Colonic mucosa (tissue), 4 donors: ENCODE data around the gene SIPA1. TPM values are rescaled to one million over a fixed set of nuclear protein-coding genes. Genes with fewer than 3 reads are reported as not detected.
A peak's percentile ranks its signal among the peaks of the same experiment; 100 is the strongest.
"Not testable (repeated sequence)": the region's sequence is repeated elsewhere in the genome, so short reads cannot be mapped to it uniquely, and the experiment has no call there.

Source experiments
- DNase-seq: peaks from one replicate; pipeline ENCODE4 v3.0.0-alpha.2; 2020
- H3K27ac ChIP-seq: fragments of 200-600 bp; one replicate; pipeline ENCODE4 v1.8.0; 2021
- H3K27me3 ChIP-seq: fragments of 200-600 bp; one replicate; pipeline ENCODE4 v1.8.0; 2021
- H3K36me3 ChIP-seq: fragments of 200-600 bp; one replicate; pipeline ENCODE4 v1.8.0; 2021
- H3K4me1 ChIP-seq: fragments of 200-600 bp; one replicate; pipeline ENCODE4 v1.8.0; 2021; ENCODE audit warnings: mild to moderate bottlenecking
- H3K4me3 ChIP-seq: fragments of 200-600 bp; one replicate; pipeline ENCODE4 v1.8.0; 2021
- H3K9ac ChIP-seq, 2 donors: one replicate each; pipeline ENCODE4 v1.7.0; 2013; ENCODE audit warnings: control low read depth in 2 of 2, low read depth in 2 of 2, low read length in 2 of 2
- H3K9me3 ChIP-seq: fragments of 200-600 bp; one replicate; pipeline ENCODE4 v1.8.0; 2021
- CTCF ChIP-seq: fragments of 200-600 bp; IDR thresholded peaks from one replicate; pipeline ENCODE4 v1.8.0; 2022; ENCODE audit warnings: antibody characterized with exemption, mild to moderate bottlenecking
- intact Hi-C: fragments of 100-400 bp; cut with DNase I; formaldehyde crosslinking; loops from one replicate; pipeline ENCODE4 v1.14.1; 2022
- total RNA-seq, 2 donors: library from RNA; stranded (reverse); fragmentation: NEBNext Ultra II Directional in 1 of 2; extraction: Animal tissue kit (Norgen Biotek cat#: 25700) in 1 of 2; gene quantifications; one replicate each; pipeline ENCODE4 v1.2.1, GENCODE V29; 2021
- donor health status: healthy.
- donor health status: DM: no; HTN: no; CAD: no.
- donor health status: DM: no; HTN: no; CAD: no.

The SIPA1 gene
- total RNA-seq, 2 donors from 2014 or later, result 21.0 to 33.0 TPM

- H3K36me3 ChIP-seq, result peaks cover 16% of the 10 kb centered on the region
- TF ChIP-seq CTCF, result no peak
- H3K27me3 ChIP-seq, result no peaks in the 10 kb centered on the region
- no peak overlapping the region for H3K27ac ChIP-seq
- intact Hi-C loops, result no loop called here
- no peak overlapping the region for H3K9ac ChIP-seq
- H3K4me3 ChIP-seq, result no peak overlapping the region
- H3K4me1 ChIP-seq, result peaks cover 22% of the 10 kb centered on the region
- no peaks in the 10 kb centered on the region for H3K9me3 ChIP-seq
- no peak for DNase-seq
Observed at GRCh38 chr11:65657426-65657825, 19.5 kb downstream of the SIPA1 start.

- intact Hi-C loops, result no loop called here
- TF ChIP-seq CTCF, result no peak
- no peaks in the 10 kb centered on the region for H3K9me3 ChIP-seq
- no peak for DNase-seq
- no peak overlapping the region for H3K27ac ChIP-seq
- H3K4me1 ChIP-seq, result peaks cover 19% of the 10 kb centered on the region
- H3K36me3 ChIP-seq, result peaks cover 16% of the 10 kb centered on the region
- no peak overlapping the region for H3K9ac ChIP-seq
- H3K4me3 ChIP-seq, result no peak overlapping the region
- no peaks in the 10 kb centered on the region for H3K27me3 ChIP-seq
Observed at GRCh38 chr11:65658174-65659021, 20.5 kb downstream of the SIPA1 start.

GRCh38 chr11:65660038-65660437, 22.1 kb downstream of the SIPA1 start:
- intact Hi-C loops, result no loop called here

GRCh38 chr11:65660908-65661307, 23.0 kb downstream of the SIPA1 start:
- H3K27me3 ChIP-seq, H3K9me3 ChIP-seq, H3K4me3 ChIP-seq, intact Hi-C loops, H3K9ac ChIP-seq, H3K4me1 ChIP-seq, H3K27ac ChIP-seq, DNase-seq: not testable (repeated sequence)
- peaks cover 15% of the 10 kb centered on the region for H3K36me3 ChIP-seq

More at GRCh38 chr11:65660038-65660437, 22.1 kb downstream of the SIPA1 start:
- H3K4me1 ChIP-seq, result peaks cover 8% of the 10 kb centered on the region
- peaks cover 16% of the 10 kb centered on the region for H3K36me3 ChIP-seq
- H3K4me3 ChIP-seq, result no peak overlapping the region
- no peak for TF ChIP-seq CTCF
- no peak for DNase-seq
- no peak overlapping the region for H3K9ac ChIP-seq
- H3K9me3 ChIP-seq, result no peaks in the 10 kb centered on the region
- peak overlapping the region; percentile 1 for H3K27ac ChIP-seq
- no peaks in the 10 kb centered on the region for H3K27me3 ChIP-seq

GRCh38 chr11:65661599-65662246, 23.8 kb downstream of the SIPA1 start:
- Histone ChIP-seq H3K27ac (peak overlapping the region; percentile 97), H3K9me3 (no peaks in the 10 kb centered on the region), H3K9ac (peak overlapping the region; percentile 93 to 99), H3K36me3 (peaks cover 7% of the 10 kb centered on the region), H3K4me1 (peaks cover 8% of the 10 kb centered on the region), H3K4me3 (peak overlapping the region; percentile 94), H3K27me3 (no peaks in the 10 kb centered on the region)
- intact Hi-C loops, result no loop called here
- TF ChIP-seq CTCF, result no peak
- DNase-seq, result no peak
